Transverse colon (tissue), 4 donors: ENCODE data around the gene CCDC88C. TPM values are rescaled to one million over a fixed set of nuclear protein-coding genes. Genes with fewer than 3 reads are reported as not detected.

Source experiments
- DNase-seq: peaks from one replicate; pipeline ENCODE4 v3.0.0-alpha.2; 2019
- H3K27ac ChIP-seq, 4 donors: fragments of 200-600 bp; sonication (generic); 2 replicates each; pipeline ENCODE4 v1.5.1; 2016 to 2018; ENCODE audit warnings: inconsistent platforms in 4 of 4
- H3K27me3 ChIP-seq: fragments of 200-600 bp; sonication (generic); 2 replicates; pipeline ENCODE4 v1.5.1; 2017; ENCODE audit warnings: inconsistent platforms
- H3K36me3 ChIP-seq, 4 donors: fragments of 200-600 bp; sonication (generic); 2 replicates each; pipeline ENCODE4 v1.5.1; 2017 to 2019; ENCODE audit warnings: inconsistent platforms in 4 of 4
- H3K4me1 ChIP-seq, 4 donors: fragments of 200-600 bp; sonication (generic); 2 replicates each; pipeline ENCODE4 v1.5.1; 2017 to 2020; ENCODE audit warnings: inconsistent platforms in 4 of 4
- H3K4me3 ChIP-seq, 4 donors: fragments of 200-600 bp; sonication (generic); 1 replicate in 1 of 4; 2 replicates in 3 of 4; pipeline versions ENCODE4 v1.5.1 to v1.6.1; 2017 to 2019; ENCODE audit warnings: inconsistent platforms in 4 of 4
- H3K9me3 ChIP-seq, 2 donors: fragments of 200-600 bp; sonication (generic); 2 replicates each; pipeline ENCODE4 v1.5.1; 2017 to 2019; ENCODE audit warnings: inconsistent platforms in 2 of 2
- CTCF ChIP-seq, 5 experiments: fragments of 200-600 bp in 3 of 5; fragments of 450-650 bp in 2 of 5; sonication (generic) in 3 of 5; IDR thresholded peaks; 1 replicate in 2 of 5; 2 replicates in 3 of 5; pipeline ENCODE4 v1.5.1; 2016 to 2017; ENCODE audit warnings: antibody characterized with exemption in 5 of 5, inconsistent platforms in 3 of 5, mild to moderate bottlenecking in 2 of 5, moderate library complexity in 1 of 5
- EP300 ChIP-seq: sonication (generic); formaldehyde crosslinking; IDR thresholded peaks from one replicate; pipeline ENCODE4 v1.6.1; 2017; ENCODE audit warnings: antibody characterized with exemption, low read depth
- POLR2A ChIP-seq: fragments of 450-650 bp; IDR thresholded peaks from one replicate; pipeline ENCODE4 v1.6.1; 2016; ENCODE audit warnings: antibody characterized with exemption, mild to moderate bottlenecking, moderate library complexity
- POLR2AphosphoS5 ChIP-seq, 3 donors: sonication (generic); formaldehyde crosslinking; IDR thresholded peaks; one replicate each; pipeline ENCODE4 v1.6.1; 2016; ENCODE audit warnings: antibody characterized with exemption in 3 of 3
- WGBS, 2 donors: methylation state at CpG; one replicate each; pipeline ENCODE4 v1.1.5; 2018; ENCODE audit warnings: low coverage in 1 of 2; 5-methylcytosine and 5-hydroxymethylcytosine counted together
- in situ Hi-C, 4 donors: fragments of 200-750 bp; cut with MboI; loops; one replicate each; pipeline versions ENCODE4 v1.15.0 to v1.15.1; 2017; ENCODE audit warnings: low sequenced_read_pairs in 3 of 4, low pct_ligation_motif_present in 1 of 4, low pct_unique_long_range_greater_than_20kb in 1 of 4
- intact Hi-C: fragments of 100-400 bp; cut with DNase I; formaldehyde crosslinking; loops from one replicate; pipeline ENCODE4 v1.15.1; 2023; ENCODE audit warnings: low total_unique reads
- total RNA-seq, 4 donors: library from RNA; depleted of rRNA; stranded (reverse); fragments of >200 nt; gene quantifications; one replicate each; pipeline ENCODE4 v1.1.0, GENCODE V29; 2016

Gene CCDC88C
- total RNA-seq, 4 donors from 2014 or later, result 29.5 to 171 (median 60.3) TPM

- Histone ChIP-seq H3K4me1 (peaks cover 18 to 75% (median 63%) of the 10 kb centered on the region in 4 donors), H3K27me3 (no peaks in the 10 kb centered on the region), H3K27ac (peak overlapping the region; percentile 80 to 85 (median 84)), H3K4me3 (peak overlapping the region in 1 of 4 donors; percentile 10), H3K36me3 (no peaks in the 10 kb centered on the region), H3K9me3 (no peaks in the 10 kb centered on the region)
- DNase-seq, result no peak
- no peak for TF ChIP-seq POLR2A
- TF ChIP-seq EP300, result no peak
- no peak for TF ChIP-seq CTCF (IDR thresholded peaks at IDR 0.05)
- TF ChIP-seq POLR2AphosphoS5 (IDR thresholded peaks at IDR 0.05), result no peak
- 63 to 69% methylated on average over 5 to 8 of the region's 8 CpGs for WGBS, 2 donors
- intact Hi-C loops (no loop called here), in situ Hi-C loops (no loop called here)
Observed at GRCh38 chr14:91397965-91398591, 19.5 kb downstream of the CCDC88C start.

- peak overlapping the region; percentile 80 to 85 (median 84) for H3K27ac ChIP-seq
- H3K4me3 ChIP-seq, result peak overlapping the region in 1 of 4 donors; percentile 10
- in situ Hi-C loops (no loop called here), intact Hi-C loops (no loop called here)
- no peaks in the 10 kb centered on the region for H3K9me3 ChIP-seq
- no peaks in the 10 kb centered on the region for H3K36me3 ChIP-seq
- peak; percentile 88 for DNase-seq
- peak in 2 of 3 donors; percentile 48 to 59 for TF ChIP-seq POLR2AphosphoS5 (IDR thresholded peaks at IDR 0.05)
- no peak for TF ChIP-seq CTCF (IDR thresholded peaks at IDR 0.05)
- no peak for TF ChIP-seq EP300
- TF ChIP-seq POLR2A, result peak; percentile 29
- H3K27me3 ChIP-seq, result no peaks in the 10 kb centered on the region
- H3K4me1 ChIP-seq, result peaks cover 15 to 70% (median 55%) of the 10 kb centered on the region in 4 donors
- WGBS, 2 donors, result 30 to 39% methylated on average over 2 to 12 of the region's 15 CpGs
Observed at GRCh38 chr14:91396959-91397815, 20.4 kb downstream of the CCDC88C start.

- intact Hi-C loops (no loop called here), in situ Hi-C loops (no loop called here)
- WGBS, 2 donors, result 51 to 54% methylated on average over 12 to 23 of the region's 23 CpGs
- no peaks in the 10 kb centered on the region for H3K9me3 ChIP-seq
- H3K36me3 ChIP-seq, result no peaks in the 10 kb centered on the region
- peaks cover 15 to 60% (median 48%) of the 10 kb centered on the region in 4 donors for H3K4me1 ChIP-seq
- DNase-seq, result peak; percentile 59
- no peaks in the 10 kb centered on the region for H3K27me3 ChIP-seq
- H3K27ac ChIP-seq, result peak overlapping the region; percentile 80 to 85 (median 84)
- TF ChIP-seq POLR2AphosphoS5 (IDR thresholded peaks at IDR 0.05), result peak in 1 of 3 donors; percentile 33
- no peak for TF ChIP-seq CTCF (IDR thresholded peaks at IDR 0.05)
- peak overlapping the region in 1 of 4 donors; percentile 21 for H3K4me3 ChIP-seq
Observed at GRCh38 chr14:91396013-91396660, 21.5 kb downstream of the CCDC88C start.

- 91 to 100% methylated on average over 1 to 5 of the region's 5 CpGs for WGBS, 2 donors
- peak overlapping the region; percentile 80 to 85 (median 84) for H3K27ac ChIP-seq
Observed at GRCh38 chr14:91395466-91395865, 22.2 kb downstream of the CCDC88C start.

More at GRCh38 chr14:91395466-91395865, 22.2 kb downstream of the CCDC88C start:
- DNase-seq, result no peak
- H3K4me3 ChIP-seq, result no peak overlapping the region
- no peaks in the 10 kb centered on the region for H3K9me3 ChIP-seq
- TF ChIP-seq CTCF (IDR thresholded peaks at IDR 0.05) (no peak), EP300 (no peak), POLR2AphosphoS5 (IDR thresholded peaks at IDR 0.05) (no peak), POLR2A (no peak)
- no peaks in the 10 kb centered on the region for H3K27me3 ChIP-seq
- no peaks in the 10 kb centered on the region for H3K36me3 ChIP-seq
- in situ Hi-C loops (no loop called here), intact Hi-C loops (no loop called here)
- peaks cover 12 to 60% (median 43%) of the 10 kb centered on the region in 4 donors for H3K4me1 ChIP-seq
